Measurements from ENCODE around the gene SKA2. TPM values are rescaled to one million over a fixed set of nuclear protein-coding genes. Genes with fewer than 3 reads are reported as not detected.

Gene SKA2
- total and polyA plus RNA-seq, 9 of the 15 experiments (the other 6 are each of a cell fraction or from before 2014, with no cell fraction given) = 58.1 to 183 (median 133) TPM

DNA sequence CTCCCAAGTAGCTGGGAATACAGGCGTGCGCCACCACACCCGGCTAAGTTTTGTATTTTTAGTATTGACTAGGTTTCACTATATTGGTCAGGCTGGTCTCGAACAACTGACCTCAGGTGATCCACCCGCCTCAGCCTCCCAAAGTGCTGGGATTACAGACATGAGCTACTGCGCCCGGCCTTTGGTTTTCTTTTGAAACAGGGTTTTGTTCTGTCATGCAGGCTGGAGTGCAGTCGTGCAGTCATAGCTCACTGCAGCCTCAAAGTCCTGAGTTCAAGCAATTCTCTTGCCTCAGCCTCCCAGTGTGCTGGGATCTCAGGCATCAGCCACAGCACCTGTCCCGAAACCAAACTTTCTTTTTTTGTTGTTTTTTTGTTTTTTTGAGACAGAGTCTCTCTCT, 25.6 kb upstream of the SKA2 start:
- no peak overlapping the region for H3K9ac ChIP-seq (ENCODE audit: insufficient read depth in 1 of 2, low read depth in 2 of 2, low read length in 2 of 2)
- no peaks in the 10 kb centered on the region for H3K9me3 ChIP-seq (replicated peaks; ENCODE audit: control insufficient read depth, insufficient read depth, low read depth, low read length)
- ChIA-PET POLR2A (interaction anchor here (1.0 kb wide), 1 partner anchor 9 kb away, joined by 3 read pairs; no protein-coding TSS in a partner anchor), CTCF (ENCODE audit: low intra/inter-chr PET ratio) (no interaction called here)
- H3K4me1 ChIP-seq (replicated peaks in 1 of 2; ENCODE audit: control insufficient read depth in 2 of 2, insufficient read depth in 2 of 2, low read length in 2 of 2) = no peaks in the 10 kb centered on the region; a peak in 1 of 5 replicates
- no peak for ATAC-seq
- H3K9me1 ChIP-seq (ENCODE audit: control insufficient read depth, insufficient read depth, low read length) = no peaks in the 10 kb centered on the region
- H3K79me2 ChIP-seq (ENCODE audit: control insufficient read depth, insufficient read depth, low read length) = no peaks in the 10 kb centered on the region
- no peaks in the 10 kb centered on the region for H3K27me3 ChIP-seq (ENCODE audit: control insufficient read depth in 2 of 2, insufficient read depth in 2 of 2, low read length in 2 of 2)
- no peak for DNase-seq (ENCODE audit: extremely low read depth in 1 of 4, low spot score in 3 of 4)
- 94% methylated on average over 9 of the region's 9 CpGs for WGBS (ENCODE audit: insufficient coverage, low coverage, missing lambda C conversion rate)
- H3K4me2 ChIP-seq (ENCODE audit: insufficient read depth, low read length) = no peak overlapping the region
- in situ Hi-C loops (cut with MboI) (no loop called here), intact Hi-C loops (cut with micrococcal nuclease) (no loop called here)
- H3K4me3 ChIP-seq = no peak overlapping the region
- no peak overlapping the region for H2AFZ ChIP-seq (ENCODE audit: low read depth, low read length)
- BruUV-seq (replicated peaks) = no TSS peak
- peaks cover 15% of the 10 kb centered on the region; the same call in 1 of the 3 replicates for H3K36me3 ChIP-seq (ENCODE audit: control insufficient read depth, insufficient read depth, low read length)
- no peak for FAIRE-seq
- no peaks in the 10 kb centered on the region for H4K20me1 ChIP-seq (replicated peaks; ENCODE audit: control insufficient read depth, insufficient read depth, low read length)
- H3K27ac ChIP-seq (ENCODE audit: extremely low read depth, low read depth, low read length) = no peak overlapping the region
- TF ChIP-seq, protein P1, sequence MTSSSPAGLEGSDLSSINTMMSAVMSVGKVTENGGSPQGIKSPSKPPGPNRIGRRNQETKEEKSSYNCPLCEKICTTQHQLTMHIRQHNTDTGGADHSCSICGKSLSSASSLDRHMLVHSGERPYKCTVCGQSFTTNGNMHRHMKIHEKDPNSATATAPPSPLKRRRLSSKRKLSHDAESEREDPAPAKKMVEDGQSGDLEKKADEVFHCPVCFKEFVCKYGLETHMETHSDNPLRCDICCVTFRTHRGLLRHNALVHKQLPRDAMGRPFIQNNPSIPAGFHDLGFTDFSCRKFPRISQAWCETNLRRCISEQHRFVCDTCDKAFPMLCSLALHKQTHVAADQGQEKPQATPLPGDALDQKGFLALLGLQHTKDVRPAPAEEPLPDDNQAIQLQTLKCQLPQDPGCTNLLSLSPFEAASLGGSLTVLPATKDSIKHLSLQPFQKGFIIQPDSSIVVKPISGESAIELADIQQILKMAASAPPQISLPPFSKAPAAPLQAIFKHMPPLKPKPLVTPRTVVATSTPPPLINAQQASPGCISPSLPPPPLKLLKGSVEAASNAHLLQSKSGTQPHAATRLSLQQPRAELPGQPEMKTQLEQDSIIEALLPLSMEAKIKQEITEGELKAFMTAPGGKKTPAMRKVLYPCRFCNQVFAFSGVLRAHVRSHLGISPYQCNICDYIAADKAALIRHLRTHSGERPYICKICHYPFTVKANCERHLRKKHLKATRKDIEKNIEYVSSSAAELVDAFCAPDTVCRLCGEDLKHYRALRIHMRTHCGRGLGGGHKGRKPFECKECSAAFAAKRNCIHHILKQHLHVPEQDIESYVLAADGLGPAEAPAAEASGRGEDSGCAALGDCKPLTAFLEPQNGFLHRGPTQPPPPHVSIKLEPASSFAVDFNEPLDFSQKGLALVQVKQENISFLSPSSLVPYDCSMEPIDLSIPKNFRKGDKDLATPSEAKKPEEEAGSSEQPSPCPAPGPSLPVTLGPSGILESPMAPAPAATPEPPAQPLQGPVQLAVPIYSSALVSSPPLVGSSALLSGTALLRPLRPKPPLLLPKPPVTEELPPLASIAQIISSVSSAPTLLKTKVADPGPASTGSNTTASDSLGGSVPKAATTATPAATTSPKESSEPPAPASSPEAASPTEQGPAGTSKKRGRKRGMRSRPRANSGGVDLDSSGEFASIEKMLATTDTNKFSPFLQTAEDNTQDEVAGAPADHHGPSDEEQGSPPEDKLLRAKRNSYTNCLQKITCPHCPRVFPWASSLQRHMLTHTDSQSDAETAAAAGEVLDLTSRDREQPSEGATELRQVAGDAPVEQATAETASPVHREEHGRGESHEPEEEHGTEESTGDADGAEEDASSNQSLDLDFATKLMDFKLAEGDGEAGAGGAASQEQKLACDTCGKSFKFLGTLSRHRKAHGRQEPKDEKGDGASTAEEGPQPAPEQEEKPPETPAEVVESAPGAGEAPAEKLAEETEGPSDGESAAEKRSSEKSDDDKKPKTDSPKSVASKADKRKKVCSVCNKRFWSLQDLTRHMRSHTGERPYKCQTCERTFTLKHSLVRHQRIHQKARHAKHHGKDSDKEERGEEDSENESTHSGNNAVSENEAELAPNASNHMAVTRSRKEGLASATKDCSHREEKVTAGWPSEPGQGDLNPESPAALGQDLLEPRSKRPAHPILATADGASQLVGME (CRISPR knock-in tag; IDR thresholded peaks at IDR 0.05) = no peak
- no peak for TF ChIP-seq POLR2G (IDR thresholded peaks at IDR 0.05; ENCODE audit: low read depth, low read length)
- TF ChIP-seq KDM5B (IDR thresholded peaks at IDR 0.05; ENCODE audit: insufficient replicate concordance, low read depth, low read length) = no peak
- no peak for TF ChIP-seq ZNF586 (CRISPR knock-in tag; conservative IDR thresholded peaks at IDR 0.05)
- no peak for TF ChIP-seq ZNF197 (CRISPR knock-in tag; IDR thresholded peaks at IDR 0.05; ENCODE audit: low read depth)
- TF ChIP-seq POLR2A (conservative IDR thresholded peaks at IDR 0.05) = no peak
- TF ChIP-seq BACH1 (tag; IDR thresholded peaks at IDR 0.05) = no peak
- no peak for TF ChIP-seq DPF2 (IDR thresholded peaks at IDR 0.05)
- TF ChIP-seq, protein P2, sequence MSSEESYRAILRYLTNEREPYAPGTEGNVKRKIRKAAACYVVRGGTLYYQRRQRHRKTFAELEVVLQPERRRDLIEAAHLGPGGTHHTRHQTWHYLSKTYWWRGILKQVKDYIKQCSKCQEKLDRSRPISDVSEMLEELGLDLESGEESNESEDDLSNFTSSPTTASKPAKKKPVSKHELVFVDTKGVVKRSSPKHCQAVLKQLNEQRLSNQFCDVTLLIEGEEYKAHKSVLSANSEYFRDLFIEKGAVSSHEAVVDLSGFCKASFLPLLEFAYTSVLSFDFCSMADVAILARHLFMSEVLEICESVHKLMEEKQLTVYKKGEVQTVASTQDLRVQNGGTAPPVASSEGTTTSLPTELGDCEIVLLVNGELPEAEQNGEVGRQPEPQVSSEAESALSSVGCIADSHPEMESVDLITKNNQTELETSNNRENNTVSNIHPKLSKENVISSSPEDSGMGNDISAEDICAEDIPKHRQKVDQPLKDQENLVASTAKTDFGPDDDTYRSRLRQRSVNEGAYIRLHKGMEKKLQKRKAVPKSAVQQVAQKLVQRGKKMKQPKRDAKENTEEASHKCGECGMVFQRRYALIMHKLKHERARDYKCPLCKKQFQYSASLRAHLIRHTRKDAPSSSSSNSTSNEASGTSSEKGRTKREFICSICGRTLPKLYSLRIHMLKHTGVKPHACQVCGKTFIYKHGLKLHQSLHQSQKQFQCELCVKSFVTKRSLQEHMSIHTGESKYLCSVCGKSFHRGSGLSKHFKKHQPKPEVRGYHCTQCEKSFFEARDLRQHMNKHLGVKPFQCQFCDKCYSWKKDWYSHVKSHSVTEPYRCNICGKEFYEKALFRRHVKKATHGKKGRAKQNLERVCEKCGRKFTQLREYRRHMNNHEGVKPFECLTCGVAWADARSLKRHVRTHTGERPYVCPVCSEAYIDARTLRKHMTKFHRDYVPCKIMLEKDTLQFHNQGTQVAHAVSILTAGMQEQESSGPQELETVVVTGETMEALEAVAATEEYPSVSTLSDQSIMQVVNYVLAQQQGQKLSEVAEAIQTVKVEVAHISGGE (CRISPR knock-in tag; IDR thresholded peaks at IDR 0.05) = no peak

Measured in K562 (cell line).